GM12873 (cell line): ENCODE data around the gene PDPK1.

Experiments
- CTCF ChIP-seq: IDR thresholded peaks from 2 replicates; pipeline ENCODE4 v1.5.1; 2012; ENCODE audit warnings: low read depth, mild to moderate bottlenecking, moderate library complexity, low read length, control low read depth; ENCODE audit not compliant: insufficient read depth; ENCODE audit errors: missing control alignments

PDPK1 gene

GRCh38 chr16:2523801-2524231, 14.0 kb upstream of the PDPK1 start:
- no peak for TF ChIP-seq CTCF

- no peak for TF ChIP-seq CTCF
Observed at GRCh38 chr16:2524339-2524938, 13.4 kb upstream of the PDPK1 start.

- no peak for TF ChIP-seq CTCF
Observed at GRCh38 chr16:2526135-2526534, 11.7 kb upstream of the PDPK1 start.

DNA sequence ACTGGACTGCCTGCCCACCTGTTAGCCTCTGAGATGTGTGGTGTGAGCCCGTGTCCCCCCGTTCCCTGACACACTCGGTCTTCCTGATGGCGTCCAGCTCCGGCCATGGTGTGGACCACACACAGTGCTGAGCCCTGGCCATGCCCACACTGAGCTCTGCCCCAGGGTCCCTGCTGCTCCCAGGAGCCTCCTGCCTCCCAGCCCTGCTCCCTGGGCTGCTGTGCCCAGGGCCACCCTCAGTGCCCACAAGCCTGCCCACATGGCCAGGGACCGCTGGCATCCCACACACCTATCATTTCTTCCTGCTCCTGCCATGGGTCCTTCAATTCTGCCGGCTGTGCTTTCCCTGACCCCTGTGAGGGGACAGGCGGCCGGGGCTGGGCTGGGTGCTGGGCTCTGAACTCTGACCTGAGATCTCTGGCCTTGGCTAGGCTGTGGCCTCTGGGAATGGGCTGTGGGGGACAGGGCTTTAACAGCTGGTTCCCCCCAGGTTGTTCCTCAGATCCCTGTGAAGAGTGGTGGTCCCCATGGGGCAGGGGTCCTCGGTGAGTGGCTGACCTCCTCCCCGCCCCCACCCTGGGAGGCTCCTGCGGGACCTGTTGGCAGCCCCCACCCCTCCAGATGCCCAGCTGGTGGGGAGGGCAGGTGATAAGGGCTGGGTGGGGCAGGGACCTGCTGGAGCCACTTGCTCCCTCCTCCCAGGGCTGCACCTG, 10.6 kb upstream of the PDPK1 start:
- TF ChIP-seq CTCF: no peak

DNA sequence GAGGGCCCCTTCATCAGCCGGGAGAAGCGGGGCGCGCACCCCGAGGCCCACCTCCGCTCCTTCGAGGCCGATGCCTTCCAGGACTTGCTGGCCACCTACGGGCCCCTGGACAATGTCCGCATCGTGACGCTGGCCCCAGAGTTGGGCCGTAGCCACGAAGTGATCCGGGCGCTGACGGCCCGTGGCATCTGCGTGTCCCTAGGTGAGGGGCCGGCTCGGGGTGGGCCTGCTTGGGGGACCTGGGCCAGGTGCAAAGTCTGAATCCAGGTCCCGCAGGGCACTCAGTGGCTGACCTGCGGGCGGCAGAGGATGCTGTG, 10.1 kb upstream of the PDPK1 start:
- no peak for TF ChIP-seq CTCF

- no peak for TF ChIP-seq CTCF
Observed at GRCh38 chr16:2528161-2529060, 9.4 kb upstream of the PDPK1 start.
